ENCODE data around the gene OTUD6A. TPM values are rescaled to one million over a fixed set of nuclear protein-coding genes. Genes with fewer than 3 reads are reported as not detected.
"Not testable (repeated sequence)": the region's sequence is repeated elsewhere in the genome, so short reads cannot be mapped to it uniquely, and the experiment has no call there.

The OTUD6A gene
- total RNA-seq, 1 donor from 2014 or later = not detected

- DNase-seq (ENCODE audit: missing footprints) (no peak), ATAC-seq (no peak)
- intact Hi-C loops (cut with DNase I) = loop anchor here (5.0 kb wide), 1 partner anchor 665 kb away; no protein-coding TSS in a partner anchor
Observed at GRCh38 chrX:70092247-70092646, 30.0 kb downstream of the OTUD6A start.

- ATAC-seq (no peak), DNase-seq (ENCODE audit: missing footprints) (no peak)
- intact Hi-C loops (cut with DNase I) = loop anchor here (5.0 kb wide), 3 partner anchors 64 to 604 kb away; no protein-coding TSS in a partner anchor
Observed at GRCh38 chrX:70096052-70096451, 33.8 kb downstream of the OTUD6A start.

GRCh38 chrX:70105229-70105628 is 43.0 kb downstream of the OTUD6A start:
- ATAC-seq (no peak), DNase-seq (ENCODE audit: missing footprints) (no peak)
- intact Hi-C loops (cut with DNase I) = no loop called here

- intact Hi-C loops (cut with DNase I); DNase-seq (ENCODE audit: missing footprints); ATAC-seq: not testable (repeated sequence)
Observed at GRCh38 chrX:70111436-70112026, 49.3 kb downstream of the OTUD6A start.

Small RNA genes lying within 50 kb of the gene (microRNA-seq; reads per million reads assigned to microRNA genes)
- gene MIR676 = 21.7 reads per million, percentile 35 among the genes with 10 or more reads in this experiment

Other genes starting within 250 kb of the OTUD6A start
- gene AWAT2, start 12.5 kb upstream of the OTUD6A start, total RNA-seq = not detected
- gene IGBP1, start 71.0 kb downstream of the OTUD6A start, total RNA-seq = 47.8 TPM
- gene DGAT2L6, start 115.0 kb downstream of the OTUD6A start, total RNA-seq = not detected
- gene AWAT1, start 172.2 kb downstream of the OTUD6A start, total RNA-seq = not detected
- gene P2RY4, start 197.7 kb downstream of the OTUD6A start, total RNA-seq = not detected
- gene ARR3, start 205.9 kb downstream of the OTUD6A start, total RNA-seq = not detected
- not detected for gene RAB41, start 219.7 kb downstream of the OTUD6A start, total RNA-seq
- 33.9 TPM for gene PDZD11, start 227.5 kb downstream of the OTUD6A start, total RNA-seq
- gene KIF4A, start 227.6 kb downstream of the OTUD6A start, total RNA-seq = 0.84 TPM

All from Right ventricle myocardium inferior (tissue), 1 donor.